HCEC 1CT (cell line): ENCODE measurements around the gene HMX3.

ENCODE experiments used
- DNase-seq: peaks from one replicate; pipeline ENCODE4 v3.0.0-alpha.2; 2017

Gene HMX3

GRCh38 chr10:123135415-123136141 is at the start of gene HMX3:
Gene HMX3, plus strand, starts transcription at chr10:123135970. Its CDS starts 81 bp downstream, at chr10:123136051.
- no peak for DNase-seq

- no peak for DNase-seq
Observed at GRCh38 chr10:123086281-123086680, 49.5 kb upstream of the HMX3 start.

- no peak for DNase-seq
Observed at GRCh38 chr10:123087348-123087747, 48.4 kb upstream of the HMX3 start.

GRCh38 chr10:123087786-123088185 is 48.0 kb upstream of the HMX3 start:
- DNase-seq = no peak

- no peak for DNase-seq
Observed at GRCh38 chr10:123092635-123093414, 42.9 kb upstream of the HMX3 start.

- DNase-seq = no peak
Observed at GRCh38 chr10:123093489-123093888, 42.3 kb upstream of the HMX3 start.

- no peak for DNase-seq
Observed at GRCh38 chr10:123096452-123096851, 39.3 kb upstream of the HMX3 start.

- no peak for DNase-seq
Observed at GRCh38 chr10:123097039-123097438, 38.7 kb upstream of the HMX3 start.

- no peak for DNase-seq
Observed at GRCh38 chr10:123100030-123100762, 35.6 kb upstream of the HMX3 start.

GRCh38 chr10:123101872-123102271 is 33.9 kb upstream of the HMX3 start:
- DNase-seq = no peak

- no peak for DNase-seq
Observed at GRCh38 chr10:123102673-123103072, 33.1 kb upstream of the HMX3 start.

- no peak for DNase-seq
Observed at GRCh38 chr10:123103944-123104343, 31.8 kb upstream of the HMX3 start.

GRCh38 chr10:123109466-123109865 is 26.3 kb upstream of the HMX3 start:
- DNase-seq = no peak

GRCh38 chr10:123117644-123118417 is 17.9 kb upstream of the HMX3 start:
- DNase-seq = peak; percentile 15

- no peak for DNase-seq
Observed at GRCh38 chr10:123119081-123119480, 16.7 kb upstream of the HMX3 start.

GRCh38 chr10:123126246-123126645 is 9.5 kb upstream of the HMX3 start:
- no peak for DNase-seq

GRCh38 chr10:123129618-123130271 is 6.0 kb upstream of the HMX3 start:
- DNase-seq = no peak

- DNase-seq = peak; percentile 66
Observed at GRCh38 chr10:123132576-123133477, 2.9 kb upstream of the HMX3 start.

GRCh38 chr10:123133541-123134342 is 2.0 kb upstream of the HMX3 start:
- DNase-seq = no peak

- DNase-seq = no peak
Observed at GRCh38 chr10:123134343-123134914, 1.3 kb upstream of the HMX3 start.
